Measurements from ENCODE around the gene ABCA13. TPM values are rescaled to one million over a fixed set of nuclear protein-coding genes. Genes with fewer than 3 reads are reported as not detected.

Gene ABCA13
- total RNA-seq, 1 donor from 2014 or later, result not detected

DNA sequence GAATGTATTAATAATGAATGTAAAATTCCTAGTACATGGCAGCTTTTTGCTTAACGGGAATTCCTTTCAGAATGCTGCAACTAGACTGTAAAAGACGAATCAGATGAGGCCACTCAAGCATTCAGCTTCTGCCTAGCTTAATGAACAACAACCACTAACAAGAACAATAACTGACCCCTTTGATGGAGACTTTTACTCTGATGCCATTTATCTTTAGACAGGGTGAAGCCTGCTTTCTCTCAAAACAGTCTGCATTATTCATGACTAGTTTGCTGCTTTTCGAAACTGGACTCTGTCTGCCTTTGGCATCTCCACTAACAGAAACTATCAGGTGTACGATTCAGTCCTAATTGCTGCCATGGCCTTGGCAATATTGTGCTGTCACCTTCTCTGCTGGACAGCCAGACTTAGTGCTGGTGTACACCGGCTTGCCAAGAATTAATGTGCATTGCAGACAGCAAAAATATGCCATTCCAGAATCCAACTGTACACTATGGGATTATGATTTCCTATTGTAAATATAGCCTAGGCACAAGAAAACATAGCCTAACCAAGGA lies 457.6 kb downstream of the ABCA13 start:
- no peak for DNase-seq (ENCODE audit: low read depth in 2 of 2)

DNA sequence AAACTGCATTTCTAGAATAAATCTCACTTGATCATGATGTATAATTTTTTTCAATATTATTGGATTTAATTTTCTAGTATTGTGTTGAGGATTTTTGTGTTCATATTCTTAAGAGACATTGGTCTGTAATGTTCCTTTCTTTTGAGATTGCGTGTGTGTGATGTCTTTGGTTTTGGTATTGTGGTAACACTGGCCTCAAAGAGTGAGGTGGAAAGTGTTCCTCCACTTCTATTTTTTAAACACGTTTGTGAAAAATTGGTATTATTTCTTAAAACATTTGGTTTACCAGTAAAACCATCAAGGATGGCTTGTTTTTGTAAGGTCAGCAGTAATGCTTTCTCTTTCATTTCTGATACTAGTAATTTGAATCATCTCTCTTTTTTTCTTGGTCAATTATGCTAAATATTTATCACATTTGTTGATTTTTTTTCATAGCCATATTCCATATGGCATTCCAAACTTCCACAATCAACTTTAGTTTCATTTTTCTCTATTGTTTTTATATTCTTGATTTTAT lies 462.9 kb downstream of the ABCA13 start:
- no peak for DNase-seq (ENCODE audit: low read depth in 2 of 2)

DNA sequence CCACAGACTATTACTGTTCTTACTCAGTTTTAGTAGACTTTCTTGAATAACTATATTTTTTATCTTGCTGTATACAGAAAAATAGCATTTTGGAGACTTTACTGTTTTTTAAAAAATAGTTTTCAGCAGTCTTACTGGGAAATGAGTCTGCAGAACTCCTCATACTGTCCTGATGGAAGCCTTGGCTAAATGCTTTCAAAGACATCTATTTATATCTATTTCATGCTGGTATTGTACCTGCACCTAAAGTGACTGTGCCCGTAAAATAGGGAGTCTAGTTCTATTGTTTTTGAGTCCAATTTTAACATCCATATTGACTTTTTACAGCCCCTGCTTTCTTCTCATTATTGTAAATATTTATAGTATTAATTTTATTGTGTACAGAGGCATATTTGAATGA lies 464.5 kb downstream of the ABCA13 start:
- no peak for DNase-seq (ENCODE audit: low read depth in 2 of 2)

DNA sequence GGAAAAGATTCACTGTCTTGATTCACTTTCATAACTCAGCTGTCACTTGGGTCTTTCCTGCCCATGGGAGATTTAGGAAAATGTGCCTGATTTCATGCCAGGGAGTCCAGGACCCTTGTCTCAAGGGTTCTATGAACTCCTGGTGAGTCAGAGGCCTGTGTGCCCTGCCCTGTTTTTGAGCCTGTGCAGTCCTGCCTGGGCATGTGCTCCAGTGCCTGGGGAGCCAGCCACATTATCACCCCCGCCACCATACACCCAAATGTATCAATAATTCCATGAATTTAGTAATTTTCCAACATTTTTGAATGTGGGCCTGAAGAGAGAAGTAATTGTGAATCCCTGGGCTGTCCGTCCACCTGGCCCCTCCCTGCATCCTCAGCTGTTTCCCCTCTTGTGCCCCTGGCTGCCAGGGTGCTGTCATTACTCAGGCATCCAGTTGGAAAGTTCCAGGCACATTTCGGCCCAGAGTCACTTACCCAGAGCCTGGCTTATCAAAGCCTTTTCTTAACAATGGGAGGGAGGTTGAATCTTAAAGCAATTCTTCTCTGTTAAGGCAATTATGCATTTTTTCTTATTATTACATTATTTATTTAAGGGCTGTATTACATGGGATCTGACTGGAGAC lies 465.2 kb downstream of the ABCA13 start:
- DNase-seq (ENCODE audit: low read depth in 2 of 2), result no peak

DNA sequence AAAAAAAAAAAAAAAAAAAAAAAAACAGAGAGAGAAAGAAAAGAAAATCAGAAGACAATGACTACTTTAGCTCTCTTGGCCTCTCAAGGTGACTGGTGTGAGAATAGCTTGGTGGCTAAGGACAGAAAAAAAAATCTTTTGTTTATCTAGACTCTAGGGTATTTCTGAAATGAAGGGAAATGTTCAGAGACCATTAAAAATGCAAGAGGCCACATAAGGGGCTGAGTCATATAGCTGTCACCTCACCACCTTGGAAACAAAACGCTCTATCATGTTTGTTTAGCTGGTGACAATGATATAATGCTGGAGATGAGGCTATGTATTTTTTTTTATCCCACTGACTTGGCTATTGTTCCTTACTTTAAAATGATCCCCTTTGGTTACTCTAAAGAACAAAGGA lies 466.1 kb downstream of the ABCA13 start:
- no peak for DNase-seq (ENCODE audit: low read depth in 2 of 2)

DNA sequence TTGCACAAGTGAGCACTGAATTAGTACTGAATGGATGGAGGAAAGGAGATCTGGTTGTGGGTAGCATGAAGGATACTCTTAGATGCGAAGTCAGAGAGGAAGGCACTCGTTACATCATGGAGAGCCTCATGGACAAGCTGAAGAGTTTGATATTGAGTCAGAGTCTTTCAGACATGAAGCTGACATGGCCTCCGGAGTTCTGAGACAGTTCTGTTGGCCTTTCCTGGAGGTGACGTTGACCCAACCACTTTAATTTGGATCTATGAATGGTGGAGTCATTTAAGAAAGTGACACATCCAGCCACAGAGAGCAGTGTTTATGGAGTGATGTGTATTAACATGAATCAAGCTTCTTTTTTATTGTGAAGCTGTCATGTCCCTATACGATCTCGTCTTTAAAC lies 466.8 kb downstream of the ABCA13 start:
- DNase-seq (ENCODE audit: low read depth in 2 of 2), result no peak

DNA sequence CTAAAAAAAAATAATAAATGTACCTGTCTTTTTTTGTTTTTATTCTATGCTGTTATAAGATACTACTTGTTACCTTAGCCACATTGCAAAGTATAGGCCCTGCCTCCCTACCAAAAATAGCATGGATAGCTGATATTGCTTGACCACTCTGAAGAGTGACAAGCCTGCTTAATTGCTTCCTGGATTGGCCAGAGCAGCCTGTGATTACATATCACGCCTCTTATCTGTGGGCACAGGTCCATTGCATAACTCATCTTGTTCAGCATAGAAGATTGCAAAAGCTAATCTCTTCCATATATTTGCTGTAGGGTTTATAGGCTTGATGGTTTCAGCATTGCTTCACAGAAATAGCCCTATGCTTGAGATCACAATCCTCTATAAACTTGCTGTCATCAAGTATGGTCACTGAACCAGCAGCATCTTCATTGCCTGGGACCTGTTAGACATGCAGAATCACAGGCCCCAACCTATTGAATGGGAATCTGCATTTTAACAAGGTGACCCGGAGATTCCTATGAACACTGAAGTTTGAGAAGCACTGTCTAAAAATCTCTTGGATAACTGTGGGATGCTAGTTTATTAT lies 472.3 kb downstream of the ABCA13 start:
- no peak for DNase-seq (ENCODE audit: low read depth in 2 of 2)

DNA sequence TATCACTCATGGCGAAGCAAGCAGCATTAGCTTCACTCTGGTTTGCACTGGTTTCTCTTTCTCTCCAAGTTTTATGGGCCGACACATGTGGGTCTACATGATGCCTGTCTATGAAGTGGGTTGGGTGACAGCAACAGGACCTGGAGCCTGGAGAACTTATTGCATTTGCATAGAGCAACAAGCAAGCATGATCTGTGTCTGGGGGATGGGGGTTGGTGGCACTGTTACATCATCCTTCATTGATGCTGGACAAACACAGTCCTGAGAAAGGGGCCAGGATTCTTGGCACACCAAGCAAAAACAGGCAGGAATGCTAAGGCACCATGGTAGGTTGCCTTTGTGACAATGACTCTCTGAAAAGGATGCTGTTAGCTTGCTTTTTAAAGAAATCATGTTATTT lies 486.9 kb downstream of the ABCA13 start:
- DNase-seq (ENCODE audit: low read depth in 2 of 2), result no peak

DNA sequence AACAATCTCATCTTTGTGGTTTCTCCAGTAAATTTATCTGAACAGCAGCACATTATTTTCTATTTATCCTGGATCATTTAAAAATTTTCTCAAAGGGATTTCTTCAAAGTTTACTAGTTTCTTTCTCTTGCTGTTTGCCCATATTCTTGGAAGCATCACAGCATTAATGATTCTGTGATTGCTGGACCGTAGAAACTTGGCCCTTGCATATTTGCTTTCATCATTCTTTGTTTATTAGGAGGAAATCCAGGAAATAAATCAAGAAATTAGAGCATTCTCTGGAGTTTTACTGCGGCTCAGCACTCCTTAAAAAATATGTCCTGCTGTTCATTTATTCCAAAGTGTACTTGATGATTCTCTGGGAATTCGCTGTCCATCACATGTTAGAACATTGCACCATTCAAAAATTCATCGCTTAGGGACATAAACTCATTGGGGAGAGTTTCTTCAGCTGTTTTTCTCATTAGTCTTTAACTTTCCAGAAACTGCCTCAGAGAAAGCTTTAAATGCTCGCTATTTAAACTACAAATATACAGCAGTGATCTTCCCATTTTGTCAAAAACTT lies 489.1 kb downstream of the ABCA13 start:
- DNase-seq (ENCODE audit: low read depth in 2 of 2), result no peak

DNA sequence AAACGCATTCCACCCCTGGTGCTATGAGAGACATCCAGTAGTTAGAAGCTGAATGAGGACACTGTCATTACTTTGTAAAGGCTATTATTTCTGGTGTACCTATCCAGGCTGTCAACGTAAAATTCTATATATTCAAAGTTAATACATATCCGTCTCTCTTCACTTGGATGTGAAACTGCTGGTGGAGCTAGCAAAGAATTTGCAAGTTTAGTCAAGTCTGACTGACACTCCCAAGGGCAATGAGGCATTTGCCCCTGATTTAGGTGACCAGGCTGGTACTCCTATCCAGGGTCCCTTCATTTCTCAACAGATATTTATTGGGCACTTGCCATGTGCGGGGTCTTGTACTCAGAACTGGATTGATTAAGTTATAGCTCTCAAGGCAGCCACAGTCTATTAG lies 493.0 kb downstream of the ABCA13 start:
- no peak for DNase-seq (ENCODE audit: low read depth in 2 of 2)

DNA sequence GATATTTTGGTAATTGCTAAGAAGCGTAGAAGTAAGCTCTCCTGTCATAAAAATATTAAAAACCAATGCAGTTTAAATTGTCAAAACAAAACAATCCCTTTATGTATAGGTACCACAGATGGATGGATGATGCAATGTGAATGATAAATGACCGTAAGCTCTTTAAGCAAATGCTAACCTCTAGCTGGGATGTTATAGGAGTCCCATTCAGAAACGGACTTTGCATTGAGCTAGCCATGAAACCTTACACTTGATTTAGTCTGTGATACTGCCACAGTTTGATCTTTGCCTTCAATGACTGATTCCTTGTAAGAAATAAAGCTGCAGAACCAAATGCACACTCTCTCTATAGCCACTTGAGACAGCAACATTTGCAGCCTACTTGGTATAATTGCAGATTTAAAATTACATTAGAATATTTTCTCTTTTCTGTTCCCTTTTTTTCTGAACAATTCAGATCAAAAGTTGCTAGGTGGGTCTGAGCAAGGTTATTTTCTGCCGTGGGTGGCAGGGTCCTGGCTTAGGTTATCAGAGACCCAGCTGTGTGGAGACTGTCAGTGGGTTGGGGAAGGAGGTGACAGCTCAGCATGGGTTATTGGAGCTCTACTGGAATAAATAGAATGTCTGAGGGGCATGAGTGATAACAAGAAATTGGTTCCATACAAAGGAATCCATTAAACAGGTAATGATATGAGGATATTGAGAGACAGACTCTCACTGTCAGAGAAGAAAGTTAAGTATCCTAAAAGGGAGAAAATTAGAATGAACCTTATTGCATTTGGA lies 494.3 kb downstream of the ABCA13 start:
- DNase-seq (ENCODE audit: low read depth in 2 of 2), result no peak

DNA sequence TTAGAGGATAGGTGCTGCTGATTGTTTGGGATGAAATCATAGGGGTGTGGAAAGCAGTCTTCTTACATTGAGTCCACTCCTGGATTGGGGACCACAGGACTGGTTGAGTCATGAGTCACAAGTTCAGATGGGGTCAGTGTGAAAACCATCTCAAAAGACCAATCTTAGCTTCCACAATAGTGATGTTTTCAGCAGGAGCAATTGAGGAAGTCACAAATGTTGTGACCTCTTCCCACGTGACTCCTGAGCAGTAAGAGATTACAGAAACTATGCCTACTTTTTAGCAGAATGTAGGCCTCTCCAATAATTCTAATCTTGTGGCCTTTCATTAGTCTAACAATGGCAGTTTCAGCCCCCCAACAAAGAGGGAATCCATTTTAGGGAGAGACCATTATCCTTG lies 496.1 kb downstream of the ABCA13 start:
- DNase-seq (ENCODE audit: low read depth in 2 of 2), result no peak

DNA sequence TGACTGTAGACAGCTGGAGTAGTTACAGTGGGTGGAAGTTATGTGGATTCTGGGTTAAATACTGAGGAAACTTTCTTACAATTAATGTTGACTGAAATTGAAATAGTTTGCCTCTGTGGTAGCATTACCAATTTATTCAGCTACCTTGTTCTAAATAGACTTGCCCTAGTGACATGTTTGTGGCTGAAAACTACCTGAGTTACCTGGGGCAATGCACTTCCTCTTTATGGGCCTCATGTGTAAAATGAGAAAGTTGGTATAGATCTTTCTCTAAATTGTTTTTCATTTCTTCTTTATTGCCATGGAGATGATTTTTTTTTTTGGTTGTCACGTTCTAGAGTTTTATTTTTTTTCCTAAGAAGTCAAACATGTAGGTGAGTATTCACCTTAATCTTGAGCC lies 500.4 kb downstream of the ABCA13 start:
- DNase-seq (ENCODE audit: low read depth in 2 of 2), result no peak

DNA sequence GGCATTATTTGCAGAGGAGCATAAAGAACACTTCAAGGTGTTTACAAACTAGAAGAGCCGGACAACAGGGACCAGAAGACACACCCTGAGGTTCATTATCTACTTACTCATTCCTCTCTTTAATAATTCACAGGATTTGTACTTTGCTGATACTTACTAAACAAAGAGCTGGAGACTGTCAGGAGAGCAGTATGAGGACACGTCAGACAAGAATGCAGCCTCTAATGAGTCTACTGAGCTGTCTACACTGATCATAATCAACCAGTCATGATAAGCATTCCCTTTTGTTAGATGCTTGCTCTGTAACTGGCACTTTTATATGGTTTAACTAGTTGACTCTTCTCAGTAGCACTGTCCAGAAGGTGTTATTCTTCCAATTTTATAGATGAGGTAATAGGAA lies 509.7 kb downstream of the ABCA13 start:
- no peak for DNase-seq (ENCODE audit: low read depth in 2 of 2)

DNA sequence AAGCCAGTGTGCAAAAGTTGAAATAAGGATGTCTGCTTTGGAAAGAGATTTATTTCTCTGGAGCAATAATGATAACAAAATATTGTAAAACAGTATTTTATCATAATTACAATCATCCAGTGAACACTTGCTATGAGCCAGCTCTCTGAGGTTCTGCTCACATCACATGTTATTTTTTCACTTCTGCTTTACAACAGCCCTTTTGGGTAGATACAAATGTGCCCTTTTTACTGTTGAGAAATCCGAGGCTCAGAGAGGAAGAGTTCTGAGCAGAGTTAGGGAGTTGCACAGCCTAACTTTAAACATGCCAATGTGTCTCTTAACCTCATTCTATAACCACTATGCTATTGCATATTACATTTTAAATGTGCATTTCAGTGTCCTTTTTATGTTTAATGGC lies 520.5 kb downstream of the ABCA13 start:
- DNase-seq (ENCODE audit: low read depth in 2 of 2), result no peak

Other genes starting within 250 kb of the ABCA13 start
- gene PKD1L1, start 223.0 kb upstream of the ABCA13 start, total RNA-seq, result 0.20 and 0.44 TPM in 2 replicates
- 6.8 and 9.5 TPM in 2 replicates for gene HUS1, start 191.8 kb upstream of the ABCA13 start, total RNA-seq
- gene SUN3, start 142.4 kb upstream of the ABCA13 start, total RNA-seq, result not detected in 2 replicates
- not detected in 2 replicates for gene C7orf57, start 135.9 kb upstream of the ABCA13 start, total RNA-seq
- gene UPP1, start 82.2 kb upstream of the ABCA13 start, total RNA-seq, result 7.9 and 8.1 TPM in 2 replicates

Data from lung microvascular endothelial cell (primary cell).